HCT116 (cell line): ENCODE results near the gene SLC12A4. TPM values are rescaled to one million over a fixed set of nuclear protein-coding genes. Genes with fewer than 3 reads are reported as not detected.
A peak's percentile ranks its signal among the peaks of the same experiment; 100 is the strongest.
"Not testable (repeated sequence)": the region's sequence is repeated elsewhere in the genome, so short reads cannot be mapped to it uniquely, and the experiment has no call there.

Experiments
- ATAC-seq: fragments of 200-7000 bp; cut with Tn5 transposase; 2 replicates; pipeline ENCODE4 v1.9.1; 2020; ENCODE audit warnings: mild to moderate bottlenecking, moderate library complexity
- BruUV-seq: library from RNA; stranded (reverse); fragments of 400-500 nt; replicated peaks from 2 replicates; lab custom pipeline; 2021; lab: Mats Ljungman, UMichigan
- CTCF ChIA-PET: fragments of 300-600 bp; sonication (Branson Sonifier 250); formaldehyde crosslinking; loops from one replicate; lab custom pipeline; 2021; ENCODE audit warnings: antibody characterized with exemption; lab: Charles Lee
- POLR2A ChIA-PET: fragments of 300-600, 350-600 bp; sonication (Branson Sonifier 250); formaldehyde crosslinking; loops from one replicate; lab custom pipeline; 2021; ENCODE audit warnings: antibody characterized with exemption; lab: Charles Lee
- RAD21 ChIA-PET, 2 experiments: fragments of 300-600 bp; sonication (Branson Sonifier 250); formaldehyde crosslinking; loops; one replicate each; lab custom pipeline; 2023; ENCODE audit warnings: low total read pairs in 2 of 2; ENCODE audit not compliant: uncharacterized antibody in 2 of 2, unreplicated experiment in 2 of 2, low non-redundant PET in 1 of 2; lab: Charles Lee
- DNase-seq: peaks from one replicate; pipeline ENCODE4 v3.0.0-alpha.2; 2010; ENCODE audit warnings: low read depth, low spot score
- H2AFZ ChIP-seq: fragments of 200-600 bp; shearing (Covaris generic), sonication (generic); 2 replicates; pipeline ENCODE4 v1.6.1; 2017; ENCODE audit warnings: low read depth, mixed run types, mixed read lengths, antibody characterized with exemption, low read length; ENCODE audit not compliant: poor library complexity, severe bottlenecking
- H3K27ac ChIP-seq: 2 replicates; pipeline ENCODE4 v1.5.1; 2012; ENCODE audit warnings: low read depth, low read length
- H3K27me3 ChIP-seq: fragments of 200-600 bp; sonication (generic); 2 replicates; pipeline ENCODE4 v1.6.1; 2016; ENCODE audit warnings: mixed run types, low read length, mixed read lengths; ENCODE audit not compliant: insufficient read depth
- H3K36me3 ChIP-seq, 2 experiments: fragments of 200-500 bp in 1 of 2; fragments of 200-600 bp in 1 of 2; sonication (Bioruptor generic) in 1 of 2; sonication (generic) in 1 of 2; 2 replicates each; pipeline versions ENCODE4 v1.5.1 to v1.6.1; 2014 to 2016; ENCODE audit warnings: low read length in 2 of 2, inconsistent platforms in 1 of 2, mixed read lengths in 1 of 2, mixed run types in 1 of 2; ENCODE audit not compliant: insufficient read depth in 2 of 2, control insufficient read depth in 1 of 2
- H3K4me1 ChIP-seq, 2 experiments: fragments of 200-600 bp in 1 of 2; sonication (generic) in 1 of 2; 2 replicates each; pipeline versions ENCODE4 v1.5.1 to v1.6.1; 2012 to 2017; ENCODE audit warnings: low read length in 2 of 2, inconsistent platforms in 1 of 2, mild to moderate bottlenecking in 1 of 2, mixed read lengths in 1 of 2, mixed run types in 1 of 2, moderate library complexity in 1 of 2; ENCODE audit not compliant: insufficient read depth in 2 of 2, control insufficient read depth in 1 of 2
- H3K4me2 ChIP-seq: fragments of 200-600 bp; sonication (generic); 2 replicates; pipeline ENCODE4 v1.6.1; 2017; ENCODE audit warnings: mixed run types, low read length, mixed read lengths
- H3K4me3 ChIP-seq, 2 experiments: fragments of 200-600 bp in 1 of 2; sonication (generic) in 1 of 2; replicated peaks in 1 of 2; 2 replicates each; pipeline ENCODE4 v1.5.1; 2011 to 2016; ENCODE audit warnings: low read length in 2 of 2, control low read depth in 1 of 2, low read depth in 1 of 2, mild to moderate bottlenecking in 1 of 2, mixed read lengths in 1 of 2, mixed run types in 1 of 2
- H3K79me2 ChIP-seq: fragments of 200-600 bp; sonication (generic); 2 replicates; pipeline ENCODE4 v1.6.1; 2017; ENCODE audit warnings: mild to moderate bottlenecking, mixed run types, low read length, moderate library complexity, mixed read lengths; ENCODE audit not compliant: insufficient read depth
- H3K9ac ChIP-seq: fragments of 200-600 bp; sonication (generic); 2 replicates; pipeline ENCODE4 v1.6.1; 2016; ENCODE audit warnings: low read length, mixed read lengths
- H3K9me2 ChIP-seq: fragments of 200-600 bp; sonication (generic), shearing (Covaris generic); 2 replicates; pipeline ENCODE4 v1.6.1; 2017; ENCODE audit warnings: mixed run types, mild to moderate bottlenecking, moderate library complexity; ENCODE audit not compliant: insufficient read depth
- H3K9me3 ChIP-seq, 2 experiments: fragments of 200-500 bp in 1 of 2; fragments of 200-600 bp in 1 of 2; sonication (Bioruptor generic) in 1 of 2; sonication (generic) in 1 of 2; 2 replicates each; pipeline ENCODE4 v1.6.1; 2014 to 2017; ENCODE audit warnings: low read length in 2 of 2, mixed read lengths in 2 of 2, inconsistent platforms in 1 of 2, low read depth in 1 of 2, mild to moderate bottlenecking in 1 of 2, mixed run types in 1 of 2, moderate library complexity in 1 of 2; ENCODE audit not compliant: control insufficient read depth in 1 of 2, insufficient read depth in 1 of 2
- H4K20me1 ChIP-seq: fragments of 200-600 bp; sonication (generic), shearing (Covaris generic); 2 replicates; pipeline ENCODE4 v1.6.1; 2017; ENCODE audit warnings: mixed run types, mild to moderate bottlenecking, moderate library complexity; ENCODE audit not compliant: insufficient read depth
- CBX3 ChIP-seq: IDR thresholded peaks from 2 replicates; pipeline ENCODE4 v1.6.1; 2012; ENCODE audit warnings: low read depth
- CEBPB ChIP-seq: IDR thresholded peaks from 2 replicates; pipeline ENCODE4 v1.6.1; 2012; ENCODE audit warnings: low read depth
- EZH2 ChIP-seq: fragments of 200-600 bp; sonication (generic); IDR thresholded peaks from 2 replicates; pipeline ENCODE4 v1.6.1; 2017; ENCODE audit warnings: antibody characterized with exemption, mixed run types
- EZH2phosphoT487 ChIP-seq: fragments of 200-600 bp; IDR thresholded peaks from 2 replicates; pipeline ENCODE4 v1.6.1; 2018; ENCODE audit warnings: antibody characterized with exemption, borderline replicate concordance
- FOSL1 ChIP-seq: IDR thresholded peaks from 2 replicates; pipeline ENCODE4 v1.6.1; 2012; ENCODE audit warnings: low read depth
- JUND ChIP-seq: IDR thresholded peaks from 2 replicates; pipeline ENCODE4 v1.6.1; 2012
- POLR2AphosphoS5 ChIP-seq: IDR thresholded peaks from 2 replicates; pipeline ENCODE4 v1.6.1; 2011; ENCODE audit warnings: mild to moderate bottlenecking, low read depth, low read length, moderate library complexity
- SRF ChIP-seq: IDR thresholded peaks from 2 replicates; pipeline ENCODE4 v1.6.1; 2012; ENCODE audit warnings: low read depth
- TCF7L2 ChIP-seq: IDR thresholded peaks from 2 replicates; pipeline ENCODE4 v1.7.0; 2011; ENCODE audit warnings: borderline replicate concordance, inconsistent platforms; ENCODE audit not compliant: insufficient read depth, insufficient read length; ENCODE audit errors: extremely low read depth
- ZFX ChIP-seq: fragments of 450-650 bp; IDR thresholded peaks from 2 replicates; pipeline ENCODE4 v1.6.1; 2017
- intact Hi-C: fragments of 100-400 bp; cut with micrococcal nuclease; formaldehyde crosslinking; loops from 2 replicates; pipeline ENCODE4 v1.10.0; 2022
- total RNA-seq: library from RNA; stranded (reverse); gene quantifications from one replicate; pipeline ENCODE4 v1.2.1, GENCODE V29; 2021; ENCODE audit not compliant: unreplicated experiment

Gene SLC12A4
- total RNA-seq, 1 experiment from 2014 or later = 46.0 TPM

DNA sequence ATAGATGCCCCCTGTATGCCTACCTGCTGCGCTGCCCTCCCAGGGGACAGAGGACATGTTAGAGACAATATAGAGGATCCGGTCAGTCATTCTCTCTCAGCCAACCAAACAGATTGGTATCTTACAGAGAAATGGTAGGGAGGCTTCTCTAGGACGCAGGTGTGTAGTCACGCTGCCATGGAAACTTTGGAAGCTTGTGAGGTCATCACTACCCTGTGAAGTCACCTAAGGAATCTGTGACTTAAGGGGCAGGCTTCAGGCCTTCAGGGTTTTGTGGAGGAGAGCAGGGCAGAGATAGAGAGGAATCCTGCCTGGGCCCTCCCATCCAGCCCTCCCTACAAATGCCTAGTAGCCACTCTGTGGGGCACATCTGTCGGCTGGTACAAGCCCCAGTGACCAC lies 47.2 kb upstream of the SLC12A4 start, which contains the start of gene DPEP2NB:
TSS of gene DPEP2NB (minus strand) at position 231 of the 400 bp plus-strand sequence. CDS start at position 90, 141 bp downstream.
- no peak within 1 kb of the TSS for H3K27ac ChIP-seq
- POLR2A ChIA-PET = no interaction called here
- no peak for ATAC-seq

DNA sequence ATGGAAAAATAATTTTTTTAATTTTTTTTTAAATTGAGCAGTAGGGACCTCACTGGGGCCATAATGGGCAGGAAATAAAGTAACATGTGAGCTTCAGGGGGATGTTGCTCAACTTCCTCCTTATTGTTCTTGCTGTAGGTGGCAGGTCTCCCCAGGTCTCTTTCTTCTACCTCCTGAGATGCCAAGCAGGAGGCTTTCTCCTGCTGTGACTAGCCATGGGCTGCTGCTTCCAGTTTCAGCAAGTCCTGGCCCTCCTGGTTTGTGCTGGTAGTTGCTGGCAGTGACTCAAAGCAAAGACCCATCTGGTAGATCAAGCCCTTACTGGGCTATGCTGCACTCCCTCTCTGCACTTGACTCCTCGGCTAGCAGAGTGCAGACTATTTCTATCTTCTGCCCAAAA lies 45.0 kb upstream of the SLC12A4 start:
- no peaks in the 10 kb centered on the region for H3K9me3 ChIP-seq
- DNase-seq = no peak
- no TSS peak for BruUV-seq
- TF ChIP-seq CEBPB (no peak), EZH2phosphoT487 (no peak), EZH2 (no peak), ZFX (no peak), POLR2AphosphoS5 (no peak), FOSL1 (no peak), CBX3 (no peak), JUND (no peak), TCF7L2 (no peak)
- H3K27me3 ChIP-seq = no peaks in the 10 kb centered on the region
- H3K9ac ChIP-seq = no peak overlapping the region
- H3K4me3 ChIP-seq = no peak overlapping the region
- H3K79me2 ChIP-seq = no peaks in the 10 kb centered on the region
- CTCF ChIA-PET = no interaction called here
- H3K9me2 ChIP-seq = no peaks in the 10 kb centered on the region
- H3K4me1 ChIP-seq = peaks cover 0 to 14% of the 10 kb centered on the region in 2 experiments; a peak in 3 of 4 replicates
- no peak overlapping the region for H3K27ac ChIP-seq
- H3K4me2 ChIP-seq = no peak overlapping the region
- POLR2A ChIA-PET = no interaction called here
- RAD21 ChIA-PET = no interaction called here
- intact Hi-C loops = no loop called here
- ATAC-seq = no peak
- H3K36me3 ChIP-seq = no peaks in the 10 kb centered on the region
- no peaks in the 10 kb centered on the region for H4K20me1 ChIP-seq
- H2AFZ ChIP-seq = no peak overlapping the region

More for the DNA sequence above, 47.2 kb upstream of the SLC12A4 start, which contains the start of gene DPEP2NB:
- H3K9ac ChIP-seq = no peak within 1 kb of the TSS
- intact Hi-C loops = no loop called here
- peaks cover 0 to 14% of the 10 kb centered on the region in 2 experiments; a peak in 3 of 4 replicates for H3K4me1 ChIP-seq
- H3K9me2 ChIP-seq = no peaks in the 10 kb centered on the region
- H2AFZ ChIP-seq = peak within 1 kb of the TSS; percentile 7
- DNase-seq = no peak
- no peaks in the 10 kb centered on the region for H4K20me1 ChIP-seq
- H3K27me3 ChIP-seq = no peaks in the 10 kb centered on the region
- H3K36me3 ChIP-seq = no peaks in the 10 kb centered on the region
- ChIA-PET CTCF (no interaction called here), RAD21 (no interaction called here)
- H3K9me3 ChIP-seq = no peaks in the 10 kb centered on the region
- H3K4me3 ChIP-seq = no peak within 1 kb of the TSS
- BruUV-seq = no TSS peak
- TF ChIP-seq SRF = no peak
- TF ChIP-seq CEBPB = no peak
- peak within 1 kb of the TSS; percentile 37 for H3K4me2 ChIP-seq
- H3K79me2 ChIP-seq = no peaks in the 10 kb centered on the region

DNA sequence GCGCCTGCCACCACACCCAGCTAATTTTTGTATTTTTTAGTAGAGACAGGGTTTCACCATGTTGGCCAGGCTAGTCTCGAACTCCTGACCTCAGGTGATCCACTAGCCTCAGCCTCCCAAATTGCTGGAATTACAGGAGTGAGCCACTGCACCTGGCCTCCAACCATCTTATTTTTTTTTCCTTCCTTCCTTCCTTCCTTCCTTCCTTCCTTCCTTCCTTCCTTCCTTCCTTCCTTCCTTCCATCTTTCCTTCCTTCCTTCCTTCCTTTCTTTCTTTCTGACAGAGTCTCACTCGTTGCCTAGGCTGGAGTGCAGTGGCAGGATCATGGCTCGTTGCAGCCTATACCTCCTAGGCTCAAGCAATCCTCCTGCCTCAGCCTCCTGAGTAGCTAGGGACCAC lies 41.4 kb upstream of the SLC12A4 start:
- H3K27ac ChIP-seq, H3K9me3 ChIP-seq, BruUV-seq, H2AFZ ChIP-seq, H3K27me3 ChIP-seq, H3K9me2 ChIP-seq, RAD21 ChIA-PET, ATAC-seq, DNase-seq, CTCF ChIA-PET, H4K20me1 ChIP-seq, H3K36me3 ChIP-seq, H3K4me1 ChIP-seq, H3K79me2 ChIP-seq, H3K9ac ChIP-seq, H3K4me2 ChIP-seq, H3K4me3 ChIP-seq, intact Hi-C loops, POLR2A ChIA-PET: not testable (repeated sequence)
